ENCODE data around the gene ELMO1.

The ELMO1 gene

GRCh38 chr7:37216156-37216852, 232.4 kb downstream of the ELMO1 start:
- no peak for DNase-seq (ENCODE audit: low read depth)

- no peak for DNase-seq (ENCODE audit: low read depth)
Measured at GRCh38 chr7:37215290-37215923, 233.3 kb downstream of the ELMO1 start.

GRCh38 chr7:37212556-37212955, 236.1 kb downstream of the ELMO1 start:
- DNase-seq (ENCODE audit: low read depth) = no peak

- DNase-seq (ENCODE audit: low read depth) = no peak
Measured at GRCh38 chr7:37212051-37212450, 236.6 kb downstream of the ELMO1 start.

- no peak for DNase-seq (ENCODE audit: low read depth)
Measured at GRCh38 chr7:37211097-37211880, 237.4 kb downstream of the ELMO1 start.

- no peak for DNase-seq (ENCODE audit: low read depth)
Measured at GRCh38 chr7:37209195-37209594, 239.5 kb downstream of the ELMO1 start.

- DNase-seq (ENCODE audit: low read depth) = no peak
Measured at GRCh38 chr7:37208528-37208927, 240.1 kb downstream of the ELMO1 start.

GRCh38 chr7:37206192-37206591, 242.5 kb downstream of the ELMO1 start:
- no peak for DNase-seq (ENCODE audit: low read depth)

- DNase-seq (ENCODE audit: low read depth) = no peak
Measured at GRCh38 chr7:37205451-37205850, 243.2 kb downstream of the ELMO1 start.

- DNase-seq (ENCODE audit: low read depth) = no peak
Measured at GRCh38 chr7:37201876-37202198, 246.8 kb downstream of the ELMO1 start.

GRCh38 chr7:37201003-37201875, 247.4 kb downstream of the ELMO1 start:
- DNase-seq (ENCODE audit: low read depth) = peak; percentile 33

GRCh38 chr7:37198906-37199485, 249.7 kb downstream of the ELMO1 start:
- peak; percentile 59 for DNase-seq (ENCODE audit: low read depth)

- no peak for DNase-seq (ENCODE audit: low read depth)
Measured at GRCh38 chr7:37198041-37198905, 250.4 kb downstream of the ELMO1 start.

GRCh38 chr7:37197108-37197507, 251.6 kb downstream of the ELMO1 start:
- no peak for DNase-seq (ENCODE audit: low read depth)

- DNase-seq (ENCODE audit: low read depth) = no peak
Measured at GRCh38 chr7:37196676-37197075, 252.0 kb downstream of the ELMO1 start.

GRCh38 chr7:37195388-37195787, 253.3 kb downstream of the ELMO1 start:
- DNase-seq (ENCODE audit: low read depth) = no peak

GRCh38 chr7:37194943-37195342, 253.7 kb downstream of the ELMO1 start:
- DNase-seq (ENCODE audit: low read depth) = no peak

- no peak for DNase-seq (ENCODE audit: low read depth)
Measured at GRCh38 chr7:37193775-37194135, 254.9 kb downstream of the ELMO1 start.

- DNase-seq (ENCODE audit: low read depth) = no peak
Measured at GRCh38 chr7:37193087-37193774, 255.4 kb downstream of the ELMO1 start.

GRCh38 chr7:37191797-37192196, 256.9 kb downstream of the ELMO1 start:
- DNase-seq (ENCODE audit: low read depth) = no peak

All from stimulated activated CD8-positive, alpha-beta memory T cell treated with anti-CD3 and anti-CD28 coated beads, Interleukin-4, amount 100 ng/mL, for 24 hours (primary cell).